Type B pancreatic cell (in vitro differentiated cells): Measurements from ENCODE around the gene HEBP1. TPM values are rescaled to one million over a fixed set of nuclear protein-coding genes. Genes with fewer than 3 reads are reported as not detected.

Experiments
- DNase-seq: peaks from one replicate; pipeline ENCODE4 v3.0.0; 2021; ENCODE audit warnings: mixed read lengths; ENCODE audit not compliant: unreplicated experiment; ENCODE audit errors: extremely low spot score
- H3K27ac Mint-ChIP-seq: 2 replicates; pipeline ENCODE4 v1.8.0; 2021; ENCODE audit warnings: mild to moderate bottlenecking, mixed read lengths
- H3K27me3 Mint-ChIP-seq: 2 replicates; pipeline ENCODE4 v1.8.0; 2021; ENCODE audit warnings: mixed read lengths
- H3K36me3 Mint-ChIP-seq: 2 replicates; pipeline ENCODE4 v1.8.0; 2021; ENCODE audit warnings: mixed read lengths
- H3K4me1 Mint-ChIP-seq: one replicate; pipeline ENCODE4 v1.8.0; 2021; ENCODE audit warnings: mixed read lengths; ENCODE audit not compliant: unreplicated experiment
- H3K4me3 Mint-ChIP-seq: 2 replicates; pipeline ENCODE4 v1.8.0; 2021; ENCODE audit warnings: mild to moderate bottlenecking, mixed read lengths
- H3K9me3 Mint-ChIP-seq: 2 replicates; pipeline ENCODE4 v1.8.0; 2021; ENCODE audit warnings: mixed read lengths
- total RNA-seq: library from RNA; stranded (reverse); gene quantifications from 2 replicates; pipeline ENCODE4 v1.2.1, GENCODE V29; 2021; ENCODE audit warnings: low replicate concordance
- TF ChIP-seq, protein P1 (sequence below): fragments of 200-600 bp; sonication (generic); conservative IDR thresholded peaks from 2 replicates; pipeline ENCODE4 v1.5.0; 2021; ENCODE audit warnings: antibody characterized with exemption, mild to moderate bottlenecking

Gene HEBP1
- total RNA-seq, 1 donor from 2014 or later: 66.4 TPM

DNA sequence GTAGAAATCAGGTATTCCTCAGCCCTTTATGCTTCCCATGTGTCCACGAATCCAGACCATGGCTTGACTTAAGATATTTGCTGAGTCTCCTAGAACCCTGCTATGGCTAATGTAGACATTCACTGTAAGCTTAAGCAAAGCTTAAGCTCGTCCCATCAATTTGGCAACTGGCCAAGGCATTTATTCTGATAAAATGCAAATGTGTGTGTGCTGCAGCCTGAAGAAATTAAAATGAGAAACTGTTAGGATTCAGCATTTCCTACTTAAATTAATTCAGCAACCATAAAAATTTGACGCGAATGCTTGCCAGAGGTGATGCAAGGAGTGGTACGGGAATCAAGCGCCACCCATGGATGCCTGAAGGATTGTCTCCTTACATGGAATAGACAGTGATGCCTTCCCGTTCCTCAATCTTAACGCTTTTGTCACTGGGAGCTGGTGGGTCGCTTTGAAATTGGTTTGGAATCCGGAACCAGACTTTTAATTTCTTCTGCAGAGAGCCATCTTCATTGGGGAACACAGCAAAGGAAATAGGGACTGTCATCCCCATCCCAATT lies 13.2 kb downstream of the HEBP1 start:
- no peak overlapping the region for H3K4me3 Mint-ChIP-seq
- H3K4me1 Mint-ChIP-seq: peaks cover 17% of the 10 kb centered on the region
- no peaks in the 10 kb centered on the region for H3K27me3 Mint-ChIP-seq
- no peak for DNase-seq
- no peaks in the 10 kb centered on the region for H3K9me3 Mint-ChIP-seq
- peaks cover 50% of the 10 kb centered on the region for H3K36me3 Mint-ChIP-seq
- TF ChIP-seq, protein P1, sequence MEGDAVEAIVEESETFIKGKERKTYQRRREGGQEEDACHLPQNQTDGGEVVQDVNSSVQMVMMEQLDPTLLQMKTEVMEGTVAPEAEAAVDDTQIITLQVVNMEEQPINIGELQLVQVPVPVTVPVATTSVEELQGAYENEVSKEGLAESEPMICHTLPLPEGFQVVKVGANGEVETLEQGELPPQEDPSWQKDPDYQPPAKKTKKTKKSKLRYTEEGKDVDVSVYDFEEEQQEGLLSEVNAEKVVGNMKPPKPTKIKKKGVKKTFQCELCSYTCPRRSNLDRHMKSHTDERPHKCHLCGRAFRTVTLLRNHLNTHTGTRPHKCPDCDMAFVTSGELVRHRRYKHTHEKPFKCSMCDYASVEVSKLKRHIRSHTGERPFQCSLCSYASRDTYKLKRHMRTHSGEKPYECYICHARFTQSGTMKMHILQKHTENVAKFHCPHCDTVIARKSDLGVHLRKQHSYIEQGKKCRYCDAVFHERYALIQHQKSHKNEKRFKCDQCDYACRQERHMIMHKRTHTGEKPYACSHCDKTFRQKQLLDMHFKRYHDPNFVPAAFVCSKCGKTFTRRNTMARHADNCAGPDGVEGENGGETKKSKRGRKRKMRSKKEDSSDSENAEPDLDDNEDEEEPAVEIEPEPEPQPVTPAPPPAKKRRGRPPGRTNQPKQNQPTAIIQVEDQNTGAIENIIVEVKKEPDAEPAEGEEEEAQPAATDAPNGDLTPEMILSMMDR: no peak
- H3K27ac Mint-ChIP-seq: no peak overlapping the region

DNA sequence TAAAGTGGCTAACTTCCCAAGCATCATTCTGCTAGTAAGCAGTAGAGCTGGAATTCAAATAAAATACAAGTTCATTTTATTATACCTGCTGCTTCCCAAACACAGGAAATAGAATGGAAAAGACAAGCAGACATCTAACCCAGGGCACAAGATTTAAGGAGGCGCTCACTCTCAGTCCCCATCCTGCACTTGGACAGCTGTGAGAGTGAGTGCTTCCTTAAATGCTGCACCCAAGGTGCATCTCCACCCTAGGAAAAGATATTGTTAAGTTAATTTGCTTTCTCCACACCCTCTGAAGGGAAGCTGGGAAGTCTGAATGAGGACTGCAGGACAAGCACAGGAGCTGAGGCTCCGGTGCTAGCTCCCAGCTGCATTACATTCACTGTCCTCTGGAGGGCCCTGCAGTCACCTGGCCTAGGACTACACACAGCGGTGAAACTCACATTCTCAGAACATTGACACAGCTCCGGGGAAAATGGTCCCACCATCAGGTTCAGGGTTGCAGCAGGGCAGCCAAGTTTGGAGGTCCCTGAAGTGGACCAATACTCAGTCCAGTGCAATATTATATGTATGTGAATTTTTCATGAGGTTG lies 14.2 kb downstream of the HEBP1 start:
- Mint-ChIP-seq H3K36me3 (peaks cover 45% of the 10 kb centered on the region), H3K27me3 (no peaks in the 10 kb centered on the region), H3K4me1 (peaks cover 7% of the 10 kb centered on the region), H3K27ac (no peak overlapping the region), H3K4me3 (no peak overlapping the region), H3K9me3 (no peaks in the 10 kb centered on the region)
- no peak for DNase-seq
- TF ChIP-seq, protein P1: peak; percentile 59

DNA sequence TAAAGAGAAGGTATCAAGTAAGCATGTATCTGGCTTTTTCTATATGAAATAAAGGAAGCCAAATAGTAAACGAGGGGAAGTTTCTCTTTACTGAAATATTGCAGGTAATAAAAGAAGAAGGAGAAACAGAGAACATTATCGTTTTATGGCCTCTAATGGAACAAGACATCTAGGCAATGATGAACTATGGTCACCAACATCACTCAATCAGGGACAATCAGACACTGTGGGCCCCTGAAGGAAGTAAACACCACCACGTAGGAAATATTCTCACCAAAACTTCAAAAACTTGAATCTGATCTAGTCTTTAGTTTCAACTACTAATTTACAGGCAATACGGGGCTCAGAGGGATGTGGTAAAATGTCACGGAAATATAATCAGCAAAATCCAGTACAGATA lies 15.9 kb downstream of the HEBP1 start:
- Mint-ChIP-seq H3K9me3 (no peaks in the 10 kb centered on the region), H3K4me1 (no peaks in the 10 kb centered on the region), H3K27ac (no peak overlapping the region), H3K4me3 (no peak overlapping the region), H3K27me3 (no peaks in the 10 kb centered on the region), H3K36me3 (peaks cover 39% of the 10 kb centered on the region)
- TF ChIP-seq, protein P1: no peak
- DNase-seq: no peak

DNA sequence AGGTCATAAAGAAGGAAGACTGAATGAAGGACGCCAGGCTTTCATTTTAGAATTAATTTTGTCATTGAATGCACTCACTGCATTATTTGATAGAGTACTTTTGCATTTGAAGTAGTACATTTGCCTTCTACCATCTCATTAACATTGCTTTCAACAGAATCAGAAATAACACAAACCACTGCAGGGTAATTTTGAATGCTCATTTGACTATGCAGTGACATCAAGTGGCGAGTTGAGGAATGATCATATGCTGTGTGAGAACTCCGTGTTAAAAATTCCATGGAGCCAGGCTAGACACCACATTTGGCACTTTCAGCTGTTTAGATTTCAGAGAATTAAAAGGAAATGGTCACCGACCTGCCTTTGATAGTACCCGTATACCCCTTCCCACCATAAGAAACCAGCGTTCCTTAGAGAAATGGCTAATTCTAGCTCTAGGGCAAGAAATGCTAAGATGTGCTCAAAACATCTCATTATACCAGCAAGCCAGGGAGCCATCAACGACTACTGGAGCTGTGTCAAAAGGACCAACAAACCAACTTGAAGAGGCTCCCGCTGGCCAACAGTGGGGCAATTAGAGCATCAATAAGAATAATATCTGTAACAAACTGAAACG lies 16.5 kb downstream of the HEBP1 start:
- Mint-ChIP-seq H3K27ac (peak overlapping the region; percentile 19), H3K9me3 (no peaks in the 10 kb centered on the region), H3K4me1 (no peaks in the 10 kb centered on the region), H3K27me3 (no peaks in the 10 kb centered on the region), H3K4me3 (no peak overlapping the region), H3K36me3 (peaks cover 36% of the 10 kb centered on the region)
- DNase-seq: no peak
- TF ChIP-seq, protein P1: peak; percentile 71

DNA sequence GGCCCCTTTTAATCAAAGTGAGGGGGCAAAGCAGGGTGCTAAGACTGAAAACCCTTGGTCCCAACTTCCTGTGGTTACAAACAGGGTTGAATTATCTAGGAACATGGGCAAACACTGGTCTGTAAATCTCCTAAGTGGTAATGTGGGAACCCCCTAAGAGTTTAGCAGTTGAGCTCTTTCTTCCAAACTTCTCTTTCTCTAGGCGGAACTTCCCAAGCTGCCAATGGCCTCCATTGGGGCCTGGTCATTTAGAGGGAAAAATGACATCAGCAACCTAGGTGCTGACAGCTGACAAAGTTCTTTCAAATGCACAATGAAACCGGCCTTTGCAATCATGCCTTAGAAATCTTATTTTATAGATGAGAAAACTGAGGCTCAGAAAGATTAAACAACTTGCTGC lies 17.7 kb downstream of the HEBP1 start:
- H3K27me3 Mint-ChIP-seq: no peaks in the 10 kb centered on the region
- no peak overlapping the region for H3K27ac Mint-ChIP-seq
- DNase-seq: no peak
- H3K9me3 Mint-ChIP-seq: no peaks in the 10 kb centered on the region
- no peak overlapping the region for H3K4me3 Mint-ChIP-seq
- peaks cover 35% of the 10 kb centered on the region for H3K36me3 Mint-ChIP-seq
- TF ChIP-seq, protein P1: no peak
- H3K4me1 Mint-ChIP-seq: no peaks in the 10 kb centered on the region
